Measurements from ENCODE around the gene WDR77. TPM values are rescaled to one million over a fixed set of nuclear protein-coding genes. Genes with fewer than 3 reads are reported as not detected.

Gene WDR77
- total and polyA plus RNA-seq, 9 of the 15 experiments (the other 6 are each of a cell fraction or from before 2014, with no cell fraction given) = 20.6 to 160 (median 75.3) TPM

DNA sequence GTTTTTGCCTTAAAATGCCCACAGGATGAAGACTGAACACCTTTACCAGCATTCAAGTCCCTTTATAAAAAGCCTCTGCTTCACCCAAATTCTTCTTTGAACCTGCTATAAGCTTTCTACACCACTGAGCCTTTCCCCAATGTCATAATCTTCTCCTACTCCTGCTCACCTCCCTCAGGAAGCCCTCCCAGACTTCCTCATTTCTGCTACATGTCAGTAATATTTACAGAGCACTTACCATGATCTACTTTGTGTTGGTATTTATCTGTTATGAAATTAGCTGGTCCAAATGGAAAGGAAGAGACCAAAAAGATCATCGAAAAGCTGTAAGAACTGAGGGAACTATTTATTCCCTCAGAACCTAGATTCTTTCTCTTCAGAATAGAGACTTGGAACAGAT lies 30.0 kb downstream of the WDR77 start:
- no peak overlapping the region for H3K4me3 ChIP-seq
- ATAC-seq (no peak), FAIRE-seq (no peak), DNase-seq (ENCODE audit: extremely low read depth in 1 of 4, low spot score in 3 of 4) (no peak)
- H3K4me2 ChIP-seq (ENCODE audit: insufficient read depth, low read length) = no peak overlapping the region
- H3K27ac ChIP-seq (ENCODE audit: extremely low read depth, low read depth, low read length) = no peak overlapping the region
- H3K4me1 ChIP-seq (replicated peaks in 1 of 2; ENCODE audit: control insufficient read depth in 2 of 2, insufficient read depth in 2 of 2, low read length in 2 of 2) = no peaks in the 10 kb centered on the region
- H3K36me3 ChIP-seq (ENCODE audit: control insufficient read depth, insufficient read depth, low read length) = no peaks in the 10 kb centered on the region
- CTCF ChIA-PET (ENCODE audit: low intra/inter-chr PET ratio) = no interaction called here
- no peaks in the 10 kb centered on the region for H3K9me1 ChIP-seq (ENCODE audit: control insufficient read depth, insufficient read depth, low read length)
- H3K79me2 ChIP-seq (ENCODE audit: control insufficient read depth, insufficient read depth, low read length) = no peaks in the 10 kb centered on the region
- H3K9ac ChIP-seq (ENCODE audit: insufficient read depth in 1 of 2, low read depth in 2 of 2, low read length in 2 of 2) = no peak overlapping the region
- no peak overlapping the region for H2AFZ ChIP-seq (ENCODE audit: low read depth, low read length)
- 0% methylated on average over 1 of the region's 1 CpG for WGBS (ENCODE audit: insufficient coverage, low coverage, missing lambda C conversion rate)
- in situ Hi-C loops (cut with MboI) (no loop called here), intact Hi-C loops (cut with micrococcal nuclease) (no loop called here)
- BruUV-seq (replicated peaks) = no TSS peak
- H4K20me1 ChIP-seq (replicated peaks; ENCODE audit: control insufficient read depth, insufficient read depth, low read length) = no peaks in the 10 kb centered on the region
- POLR2A ChIA-PET = no interaction called here
- H3K27me3 ChIP-seq (ENCODE audit: control insufficient read depth in 2 of 2, insufficient read depth in 2 of 2, low read length in 2 of 2) = peaks cover 17 to 40% of the 10 kb centered on the region in 2 experiments
- H3K9me3 ChIP-seq (replicated peaks; ENCODE audit: control insufficient read depth, insufficient read depth, low read depth, low read length) = no peaks in the 10 kb centered on the region
- TF ChIP-seq FOXA3 (CRISPR knock-in tag; conservative IDR thresholded peaks at IDR 0.05 in 1 of 2, IDR thresholded peaks at IDR 0.05 in 1 of 2) (no peak), TRIM24 (IDR thresholded peaks at IDR 0.05) (no peak), ZBTB8A (IDR thresholded peaks at IDR 0.05; ENCODE audit: partially characterized antibody) (no peak), THAP7 (CRISPR knock-in tag; IDR thresholded peaks at IDR 0.05) (no peak), FOS (IDR thresholded peaks at IDR 0.05; ENCODE audit: extremely low read depth, insufficient read length) (no peak), ZFP36 (IDR thresholded peaks at IDR 0.05; ENCODE audit: low read depth, low read length, partially characterized antibody) (peak; percentile 93), CBX5 (IDR thresholded peaks at IDR 0.05; ENCODE audit: borderline replicate concordance, low read depth) (no peak), GABPB2 (CRISPR knock-in tag; conservative IDR thresholded peaks at IDR 0.05) (no peak), PATZ1 (CRISPR knock-in tag; IDR thresholded peaks at IDR 0.05; ENCODE audit: borderline replicate concordance) (no peak), ZNF436 (CRISPR knock-in tag; IDR thresholded peaks at IDR 0.05) (0 out of 2 replicates have a peak, but pooled peaks have one; percentile 55), GABPA (tag; conservative IDR thresholded peaks at IDR 0.05; ENCODE audit: low read depth) (no peak), RBM25 (IDR thresholded peaks at IDR 0.05; ENCODE audit: low read depth, low read length, severe bottlenecking) (peak; percentile 63), LARP7 (IDR thresholded peaks at IDR 0.05) (no peak), ASH1L (IDR thresholded peaks at IDR 0.05; ENCODE audit: borderline replicate concordance, low read depth, partially characterized antibody) (no peak), SUPT5H (IDR thresholded peaks at IDR 0.05) (no peak)
- TF ChIP-seq, protein P1, sequence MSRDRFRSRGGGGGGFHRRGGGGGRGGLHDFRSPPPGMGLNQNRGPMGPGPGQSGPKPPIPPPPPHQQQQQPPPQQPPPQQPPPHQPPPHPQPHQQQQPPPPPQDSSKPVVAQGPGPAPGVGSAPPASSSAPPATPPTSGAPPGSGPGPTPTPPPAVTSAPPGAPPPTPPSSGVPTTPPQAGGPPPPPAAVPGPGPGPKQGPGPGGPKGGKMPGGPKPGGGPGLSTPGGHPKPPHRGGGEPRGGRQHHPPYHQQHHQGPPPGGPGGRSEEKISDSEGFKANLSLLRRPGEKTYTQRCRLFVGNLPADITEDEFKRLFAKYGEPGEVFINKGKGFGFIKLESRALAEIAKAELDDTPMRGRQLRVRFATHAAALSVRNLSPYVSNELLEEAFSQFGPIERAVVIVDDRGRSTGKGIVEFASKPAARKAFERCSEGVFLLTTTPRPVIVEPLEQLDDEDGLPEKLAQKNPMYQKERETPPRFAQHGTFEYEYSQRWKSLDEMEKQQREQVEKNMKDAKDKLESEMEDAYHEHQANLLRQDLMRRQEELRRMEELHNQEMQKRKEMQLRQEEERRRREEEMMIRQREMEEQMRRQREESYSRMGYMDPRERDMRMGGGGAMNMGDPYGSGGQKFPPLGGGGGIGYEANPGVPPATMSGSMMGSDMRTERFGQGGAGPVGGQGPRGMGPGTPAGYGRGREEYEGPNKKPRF (IDR thresholded peaks at IDR 0.05; ENCODE audit: low read depth, low read length) = no peak
